ENCODE data around the gene RALBP1.

GRCh38 chr18:9482790-9483189 is 7.5 kb downstream of the RALBP1 start:
- no peak for TF ChIP-seq REST (IDR thresholded peaks at IDR 0.05; ENCODE audit: insufficient read depth in 1 of 2, low read depth in 2 of 2, low read length in 1 of 2)
- no peak for TF ChIP-seq CTCF (IDR thresholded peaks at IDR 0.05)
- no peak for TF ChIP-seq POLR2AphosphoS5 (IDR thresholded peaks at IDR 0.05; ENCODE audit: low read depth, low read length)

Measured in Panc1 (cell line).